Ovary (tissue), 3 donors: ENCODE results near the gene CUBN.

ENCODE experiments used
- CTCF ChIP-seq, 3 donors: fragments of 450-650 bp in 2 of 3; fragments of 200-600 bp in 1 of 3; IDR thresholded peaks; one replicate each; pipeline versions ENCODE4 v1.5.1 to v1.8.0; 2016 to 2022; ENCODE audit warnings: antibody characterized with exemption in 3 of 3, mild to moderate bottlenecking in 1 of 3
- EP300 ChIP-seq: sonication (generic); formaldehyde crosslinking; IDR thresholded peaks from one replicate; pipeline ENCODE4 v1.6.1; 2017; ENCODE audit warnings: antibody characterized with exemption
- POLR2A ChIP-seq: fragments of 450-650 bp; IDR thresholded peaks from one replicate; pipeline ENCODE4 v1.6.1; 2017; ENCODE audit warnings: antibody characterized with exemption, mild to moderate bottlenecking, moderate library complexity
- donor health status: DM: no; HTN: no; CAD: no.

GRCh38 chr10:16891375-16892313, 238.0 kb downstream of the CUBN start:
- TF ChIP-seq POLR2A (no peak), EP300 (no peak), CTCF (IDR thresholded peaks at IDR 0.05) (peak in 2 of 3 donors; percentile 50 to 59)
